HEK293 (cell line): ENCODE measurements around the gene PARD3.

Source experiments
- CTCF ChIA-PET: fragments of 350-600 bp; formaldehyde crosslinking; extraction: SDS; loops from one replicate; lab custom pipeline; 2021; ENCODE audit warnings: antibody characterized with exemption; lab: Yijun Ruan, JAX
- POLR2A ChIA-PET: fragments of 300-600 bp; formaldehyde crosslinking; extraction: SDS; loops from one replicate; lab custom pipeline; 2020; ENCODE audit warnings: antibody characterized with exemption, inconsistent platforms; lab: Yijun Ruan, JAX
- H3K27ac ChIP-seq: fragments of 200-500 bp; sonication (Bioruptor generic); 2 replicates; pipeline ENCODE4 v1.5.1; 2014; ENCODE audit warnings: low read depth, low read length, control low read depth, inconsistent platforms; ENCODE audit errors: extremely low read depth
- H3K36me3 ChIP-seq, 2 experiments: fragments of 200-500 bp in 1 of 2; sonication (Bioruptor generic) in 1 of 2; 1 replicate in 1 of 2; 2 replicates in 1 of 2; pipeline ENCODE4 v1.5.1; 2014 to 2017; ENCODE audit warnings: inconsistent platforms in 2 of 2, low read length in 2 of 2; ENCODE audit not compliant: control insufficient read depth in 2 of 2, insufficient read depth in 1 of 2
- H3K4me1 ChIP-seq: fragments of 200-500 bp; sonication (Bioruptor generic); 2 replicates; pipeline ENCODE4 v1.5.1; 2014; ENCODE audit warnings: mild to moderate bottlenecking, low read length, inconsistent platforms; ENCODE audit not compliant: control insufficient read depth, insufficient read depth
- H3K4me3 ChIP-seq: 2 replicates; pipeline ENCODE4 v1.5.1; 2011; ENCODE audit warnings: low read depth, mild to moderate bottlenecking, control low read depth, low read length, moderate library complexity
- H3K9me3 ChIP-seq: fragments of 200-500 bp; sonication (Bioruptor generic); 2 replicates; pipeline ENCODE4 v1.5.1; 2014; ENCODE audit warnings: low read depth, low read length, inconsistent platforms; ENCODE audit not compliant: control insufficient read depth, insufficient read depth
- GLIS1 ChIP-seq: fragments of 450-650 bp; formaldehyde crosslinking; IDR thresholded peaks from 2 replicates; pipeline ENCODE4 v1.5.1; 2016; ENCODE audit warnings: missing biosample characterization, missing genetic modification characterization
- ZBTB17 ChIP-seq: fragments of 450-650 bp; formaldehyde crosslinking; IDR thresholded peaks from 2 replicates; pipeline ENCODE4 v1.5.1; 2016; ENCODE audit warnings: missing biosample characterization, missing genetic modification characterization
- ZEB2 ChIP-seq: fragments of 450-650 bp; formaldehyde crosslinking; IDR thresholded peaks from 2 replicates; pipeline ENCODE4 v1.5.1; 2016; ENCODE audit warnings: missing biosample characterization, missing genetic modification characterization
- ZNF174 ChIP-seq: fragments of 450-650 bp; formaldehyde crosslinking; IDR thresholded peaks from 2 replicates; pipeline ENCODE4 v1.5.0; 2017; ENCODE audit warnings: missing biosample characterization, mild to moderate bottlenecking, missing genetic modification characterization
- ZNF274 ChIP-seq, 2 experiments: fragments of 200-500 bp in 1 of 2; fragments of 450-650 bp in 1 of 2; sonication (Bioruptor generic) in 1 of 2; formaldehyde crosslinking in 1 of 2; IDR thresholded peaks; 2 replicates each; pipeline versions ENCODE4 v1.5.1 to v1.6.1; 2014 to 2016; ENCODE audit warnings: borderline replicate concordance in 1 of 2, inconsistent platforms in 1 of 2, low read length in 1 of 2, missing biosample characterization in 1 of 2, missing genetic modification characterization in 1 of 2
- TF ChIP-seq, protein P1 (sequence below): fragments of 450-650 bp; formaldehyde crosslinking; IDR thresholded peaks from 2 replicates; pipeline ENCODE4 v1.5.1; 2016; ENCODE audit warnings: missing biosample characterization, missing genetic modification characterization, low read depth
- TF ChIP-seq, protein P2 (sequence below): fragments of 450-650 bp; formaldehyde crosslinking; IDR thresholded peaks from 2 replicates; pipeline ENCODE4 v1.5.1; 2016; ENCODE audit warnings: missing biosample characterization, missing genetic modification characterization
- TF ChIP-seq, protein P3 (sequence below): fragments of 450-650 bp; formaldehyde crosslinking; IDR thresholded peaks from 2 replicates; pipeline ENCODE4 v1.5.1; 2016; ENCODE audit warnings: missing biosample characterization, missing genetic modification characterization

PARD3 gene

DNA sequence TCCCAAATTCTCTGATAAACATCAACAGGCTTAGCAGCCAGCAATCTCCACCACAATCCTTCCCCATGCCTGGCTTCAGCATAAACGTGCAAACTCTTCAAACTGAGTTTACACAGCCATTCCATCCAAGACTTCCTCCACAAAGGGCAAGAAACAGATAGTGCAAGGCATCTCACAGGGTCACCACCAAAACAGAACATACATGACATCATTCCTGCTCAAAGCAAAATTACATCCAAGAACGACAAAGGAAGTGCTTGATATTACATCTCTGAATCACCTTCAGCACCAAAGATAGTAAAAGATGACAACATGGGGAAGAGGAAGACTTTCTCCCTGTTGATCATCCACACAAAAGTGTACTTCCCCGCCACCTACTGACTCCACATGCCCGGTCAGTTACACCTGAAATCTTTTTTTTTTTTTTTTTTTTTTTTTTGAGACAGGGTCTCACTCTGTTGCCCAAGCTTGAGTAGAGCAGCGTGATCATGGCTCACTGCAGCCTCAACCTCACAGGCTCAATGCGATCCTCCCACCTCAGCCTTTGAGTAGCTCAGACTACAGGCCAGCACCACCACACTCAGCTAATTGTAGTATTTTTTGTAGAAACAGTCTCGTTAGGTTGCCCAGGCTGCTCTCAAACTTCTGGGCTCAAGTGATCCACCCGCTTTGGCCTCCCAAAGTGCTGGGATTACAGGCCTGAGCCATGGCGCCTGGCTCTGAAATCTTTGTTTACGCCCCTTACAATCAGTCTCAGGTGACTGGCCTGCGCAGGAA lies 127.5 kb downstream of the PARD3 start (continued):
- TF ChIP-seq, protein P1, sequence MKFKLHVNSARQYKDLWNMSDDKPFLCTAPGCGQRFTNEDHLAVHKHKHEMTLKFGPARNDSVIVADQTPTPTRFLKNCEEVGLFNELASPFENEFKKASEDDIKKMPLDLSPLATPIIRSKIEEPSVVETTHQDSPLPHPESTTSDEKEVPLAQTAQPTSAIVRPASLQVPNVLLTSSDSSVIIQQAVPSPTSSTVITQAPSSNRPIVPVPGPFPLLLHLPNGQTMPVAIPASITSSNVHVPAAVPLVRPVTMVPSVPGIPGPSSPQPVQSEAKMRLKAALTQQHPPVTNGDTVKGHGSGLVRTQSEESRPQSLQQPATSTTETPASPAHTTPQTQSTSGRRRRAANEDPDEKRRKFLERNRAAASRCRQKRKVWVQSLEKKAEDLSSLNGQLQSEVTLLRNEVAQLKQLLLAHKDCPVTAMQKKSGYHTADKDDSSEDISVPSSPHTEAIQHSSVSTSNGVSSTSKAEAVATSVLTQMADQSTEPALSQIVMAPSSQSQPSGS (tag by site-specific recombination), result peak; percentile 95
- TF ChIP-seq, protein P2, sequence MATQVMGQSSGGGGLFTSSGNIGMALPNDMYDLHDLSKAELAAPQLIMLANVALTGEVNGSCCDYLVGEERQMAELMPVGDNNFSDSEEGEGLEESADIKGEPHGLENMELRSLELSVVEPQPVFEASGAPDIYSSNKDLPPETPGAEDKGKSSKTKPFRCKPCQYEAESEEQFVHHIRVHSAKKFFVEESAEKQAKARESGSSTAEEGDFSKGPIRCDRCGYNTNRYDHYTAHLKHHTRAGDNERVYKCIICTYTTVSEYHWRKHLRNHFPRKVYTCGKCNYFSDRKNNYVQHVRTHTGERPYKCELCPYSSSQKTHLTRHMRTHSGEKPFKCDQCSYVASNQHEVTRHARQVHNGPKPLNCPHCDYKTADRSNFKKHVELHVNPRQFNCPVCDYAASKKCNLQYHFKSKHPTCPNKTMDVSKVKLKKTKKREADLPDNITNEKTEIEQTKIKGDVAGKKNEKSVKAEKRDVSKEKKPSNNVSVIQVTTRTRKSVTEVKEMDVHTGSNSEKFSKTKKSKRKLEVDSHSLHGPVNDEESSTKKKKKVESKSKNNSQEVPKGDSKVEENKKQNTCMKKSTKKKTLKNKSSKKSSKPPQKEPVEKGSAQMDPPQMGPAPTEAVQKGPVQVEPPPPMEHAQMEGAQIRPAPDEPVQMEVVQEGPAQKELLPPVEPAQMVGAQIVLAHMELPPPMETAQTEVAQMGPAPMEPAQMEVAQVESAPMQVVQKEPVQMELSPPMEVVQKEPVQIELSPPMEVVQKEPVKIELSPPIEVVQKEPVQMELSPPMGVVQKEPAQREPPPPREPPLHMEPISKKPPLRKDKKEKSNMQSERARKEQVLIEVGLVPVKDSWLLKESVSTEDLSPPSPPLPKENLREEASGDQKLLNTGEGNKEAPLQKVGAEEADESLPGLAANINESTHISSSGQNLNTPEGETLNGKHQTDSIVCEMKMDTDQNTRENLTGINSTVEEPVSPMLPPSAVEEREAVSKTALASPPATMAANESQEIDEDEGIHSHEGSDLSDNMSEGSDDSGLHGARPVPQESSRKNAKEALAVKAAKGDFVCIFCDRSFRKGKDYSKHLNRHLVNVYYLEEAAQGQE (tag by site-specific recombination), result 0 out of 2 replicates have a peak, but pooled peaks have one; percentile 40
- TF ChIP-seq, protein P3, sequence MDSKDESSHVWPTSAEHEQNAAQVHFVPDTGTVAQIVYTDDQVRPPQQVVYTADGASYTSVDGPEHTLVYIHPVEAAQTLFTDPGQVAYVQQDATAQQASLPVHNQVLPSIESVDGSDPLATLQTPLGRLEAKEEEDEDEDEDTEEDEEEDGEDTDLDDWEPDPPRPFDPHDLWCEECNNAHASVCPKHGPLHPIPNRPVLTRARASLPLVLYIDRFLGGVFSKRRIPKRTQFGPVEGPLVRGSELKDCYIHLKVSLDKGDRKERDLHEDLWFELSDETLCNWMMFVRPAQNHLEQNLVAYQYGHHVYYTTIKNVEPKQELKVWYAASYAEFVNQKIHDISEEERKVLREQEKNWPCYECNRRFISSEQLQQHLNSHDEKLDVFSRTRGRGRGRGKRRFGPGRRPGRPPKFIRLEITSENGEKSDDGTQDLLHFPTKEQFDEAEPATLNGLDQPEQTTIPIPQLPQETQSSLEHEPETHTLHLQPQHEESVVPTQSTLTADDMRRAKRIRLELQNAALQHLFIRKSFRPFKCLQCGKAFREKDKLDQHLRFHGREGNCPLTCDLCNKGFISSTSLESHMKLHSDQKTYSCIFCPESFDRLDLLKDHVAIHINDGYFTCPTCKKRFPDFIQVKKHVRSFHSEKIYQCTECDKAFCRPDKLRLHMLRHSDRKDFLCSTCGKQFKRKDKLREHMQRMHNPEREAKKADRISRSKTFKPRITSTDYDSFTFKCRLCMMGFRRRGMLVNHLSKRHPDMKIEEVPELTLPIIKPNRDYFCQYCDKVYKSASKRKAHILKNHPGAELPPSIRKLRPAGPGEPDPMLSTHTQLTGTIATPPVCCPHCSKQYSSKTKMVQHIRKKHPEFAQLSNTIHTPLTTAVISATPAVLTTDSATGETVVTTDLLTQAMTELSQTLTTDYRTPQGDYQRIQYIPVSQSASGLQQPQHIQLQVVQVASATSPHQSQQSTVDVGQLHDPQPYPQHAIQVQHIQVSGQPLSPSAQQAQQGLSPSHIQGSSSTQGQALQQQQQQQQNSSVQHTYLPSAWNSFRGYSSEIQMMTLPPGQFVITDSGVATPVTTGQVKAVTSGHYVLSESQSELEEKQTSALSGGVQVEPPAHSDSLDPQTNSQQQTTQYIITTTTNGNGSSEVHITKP (tag by site-specific recombination), result 0 out of 2 replicates have a peak, but pooled peaks have one; percentile 13

DNA sequence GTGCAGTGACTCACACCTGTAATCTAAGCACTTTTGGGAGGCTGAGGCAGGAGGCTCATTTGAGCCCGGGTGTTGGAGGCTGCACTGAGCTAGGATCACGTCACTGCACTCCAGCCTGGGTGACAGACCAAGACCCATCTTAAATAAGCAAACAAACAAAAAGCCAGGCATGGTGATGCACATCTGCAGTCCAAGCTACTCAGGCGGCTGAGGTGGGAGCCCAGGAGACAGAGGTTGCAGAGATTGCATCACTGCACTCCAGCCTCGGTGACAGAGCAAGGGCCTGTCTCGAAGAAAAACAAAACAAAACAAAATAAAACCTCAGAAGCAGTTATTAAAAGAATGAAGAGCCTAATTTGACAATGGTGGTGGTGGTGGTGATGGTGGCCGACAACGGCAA lies 132.5 kb downstream of the PARD3 start:
- no peaks in the 10 kb centered on the region for H3K9me3 ChIP-seq
- H3K4me3 ChIP-seq, result no peak overlapping the region
- CTCF ChIA-PET, result interaction anchor here (0.6 to 2.1 kb wide), 5 partner anchors 11 to 51 kb away, joined by 3 to 12 read pairs (median 3); no protein-coding TSS in a partner anchor
- H3K36me3 ChIP-seq, result no peaks in the 10 kb centered on the region
- POLR2A ChIA-PET, result no interaction called here
- TF ChIP-seq ZBTB17 (tag by site-specific recombination), result peak; percentile 29; the same call in 1 of the 2 replicates
- 0 out of 2 replicates have a peak, but pooled peaks have one; percentile 15 for TF ChIP-seq ZEB2 (tag by site-specific recombination)
- TF ChIP-seq ZNF274 (IDR thresholded peaks at IDR 0.05; ENCODE audit: low read length), result no peak
- TF ChIP-seq ZNF274 (tag by site-specific recombination; IDR thresholded peaks at IDR 0.05; ENCODE audit: borderline replicate concordance), result no peak
- H3K27ac ChIP-seq, result no peak overlapping the region
- peaks cover 8% of the 10 kb centered on the region for H3K4me1 ChIP-seq

DNA sequence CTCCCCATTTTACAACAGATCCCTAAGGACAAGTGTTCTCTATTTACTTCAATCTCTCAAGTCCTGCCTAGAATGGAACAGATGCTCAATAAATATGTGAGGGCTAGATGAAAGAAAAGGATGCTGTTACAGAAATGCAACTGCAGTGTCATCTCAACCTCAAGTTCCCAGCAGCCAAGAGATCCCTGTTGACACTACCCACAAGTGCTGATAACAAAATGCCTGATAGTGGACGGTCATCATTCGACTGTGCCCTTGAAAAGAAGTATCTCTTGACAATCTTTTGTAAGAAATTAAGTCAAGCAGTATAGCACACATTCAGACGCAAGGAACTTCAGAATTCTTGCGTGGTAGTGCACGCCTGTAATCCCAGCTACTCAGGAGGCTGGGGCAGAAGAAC lies 133.2 kb downstream of the PARD3 start:
- Histone ChIP-seq H3K36me3 (no peaks in the 10 kb centered on the region), H3K27ac (no peak overlapping the region), H3K4me1 (peaks cover 7% of the 10 kb centered on the region), H3K9me3 (no peaks in the 10 kb centered on the region), H3K4me3 (no peak overlapping the region)
- CTCF ChIA-PET, result interaction anchor here (0.6 to 2.1 kb wide), 5 partner anchors 14 to 455 kb away, joined by 3 to 12 read pairs (median 3); no protein-coding TSS in a partner anchor
- no peak for TF ChIP-seq ZNF174 (tag by site-specific recombination)
- TF ChIP-seq GLIS1 (tag by site-specific recombination), result 0 out of 2 replicates have a peak, but pooled peaks have one; percentile 3
- POLR2A ChIA-PET, result no interaction called here
